Psoas muscle (tissue), 8 donors: ENCODE results near the gene ATL3. TPM values are rescaled to one million over a fixed set of nuclear protein-coding genes. Genes with fewer than 3 reads are reported as not detected.
A peak's percentile ranks its signal among the peaks of the same experiment; 100 is the strongest.

Experiments
- ATAC-seq, 4 donors: fragments of 200-7000 bp; cut with Tn5 transposase; one replicate each; pipeline ENCODE4 v1.9.1; 2020; ENCODE audit warnings: moderate library complexity in 3 of 4, mild to moderate bottlenecking in 2 of 4
- DNase-seq, 2 donors: peaks; one replicate each; pipeline ENCODE4 v3.0.0-alpha.2; 2020
- H3K27ac ChIP-seq: fragments of 200-600 bp; one replicate; pipeline ENCODE4 v1.8.0; 2022
- H3K27me3 ChIP-seq, 3 donors: fragments of 200-600 bp in 1 of 3; one replicate each; pipeline versions ENCODE4 v1.6.1 to v1.8.0; 2013 to 2022; ENCODE audit warnings: low read length in 2 of 3, mild to moderate bottlenecking in 2 of 3, moderate library complexity in 1 of 3; ENCODE audit not compliant: insufficient read depth in 3 of 3
- H3K36me3 ChIP-seq, 2 donors: fragments of 200-600 bp in 1 of 2; one replicate each; pipeline versions ENCODE4 v1.6.1 to v1.8.0; 2013 to 2022; ENCODE audit warnings: low read depth in 1 of 2, mild to moderate bottlenecking in 1 of 2, moderate library complexity in 1 of 2; ENCODE audit not compliant: insufficient read depth in 1 of 2
- H3K4me1 ChIP-seq: fragments of 200-600 bp; one replicate; pipeline ENCODE4 v1.8.0; 2022
- H3K4me3 ChIP-seq: fragments of 200-600 bp; one replicate; pipeline ENCODE4 v1.8.0; 2022; ENCODE audit warnings: mild to moderate bottlenecking
- H3K9me3 ChIP-seq: fragments of 200-600 bp; one replicate; pipeline ENCODE4 v1.8.0; 2022
- CTCF ChIP-seq: fragments of 200-600 bp; IDR thresholded peaks from one replicate; pipeline ENCODE4 v1.8.0; 2022; ENCODE audit warnings: antibody characterized with exemption
- WGBS, 3 donors: extraction: QIAGEN DNeasy Blood & Tissue Kit; methylation state at CpG; one replicate each; pipeline versions ENCODE4 v1.1.6 to v1.1.7; 2013; 5-methylcytosine and 5-hydroxymethylcytosine counted together
- intact Hi-C, 2 donors: fragments of 100-400 bp; cut with DNase I; formaldehyde crosslinking; loops; one replicate each; pipeline versions ENCODE4 v1.11.0 to v1.14.2; 2022
- long read RNA-seq, 2 donors: library from polyadenylated mRNA; unstranded; transcript quantifications; one replicate each; pipeline ENCODE4 v2.0.0, GENCODE V29; 2021
- polyA plus RNA-seq, 3 donors: library from polyadenylated mRNA; stranded (reverse); fragments of 200-250 nt; gene quantifications; one replicate each; pipeline ENCODE4 v1.2.3, GENCODE V29; 2013
- total RNA-seq, 4 donors: library from RNA; stranded (reverse); fragmentation: NEBNext Ultra II Directional in 2 of 4; extraction: Animal tissue kit (Norgen Biotek cat#: 25700) in 2 of 4; gene quantifications; one replicate each; pipeline versions ENCODE4 v1.2.1 to v1.2.4, GENCODE V29; 2021 to 2023
- donor health status: healthy with polysubstance abuse.
- donor health status: DM: no; HTN: no; CAD: no; lungs with moderate emphysema.
- donor health status: Bipolar disorder and iron deficiency.
- donor health status: healthy.
- donor health status: DM: yes; HTN: yes; CAD: no.
- donor health status: DM: no; HTN: no; CAD: no.
- donor health status: DM: no; HTN: no; CAD: no.
- donor health status: DM: yes; HTN: yes; CAD: no.

The ATL3 gene
- total RNA-seq = 10 to 100 TPM in 3 of 4 donors, 1 to 10 TPM in 1; 9.4 to 12.2 (median 10.7) TPM
- polyA plus RNA-seq = 1 to 10 TPM; 3.2 to 6.4 (median 3.3) TPM
- long read RNA-seq, donor 1, full-length matches to known transcripts = 3 of 7 reads
- long read RNA-seq, donor 1, partial matches to known transcripts = 1 of 7 reads
- long read RNA-seq, donor 1, other reads (novel, unspliced or antisense) = 3 of 7 reads
- long read RNA-seq, donor 2, full-length matches to known transcripts = 3 of 13 reads
- long read RNA-seq, donor 2, partial matches to known transcripts = 1 of 13 reads
- long read RNA-seq, donor 2, other reads (novel, unspliced or antisense) = 9 of 13 reads

- intact Hi-C loops = loop anchor here in 1 of 2 donors (5.0 kb wide), 1 partner anchor 59 kb away; the partner anchor contains the start of gene PLAAT3
- H3K4me1 ChIP-seq = peaks cover 44% of the 10 kb centered on the region
Measured at GRCh38 chr11:63671322-63672155, at the start of gene ATL3. ATL3 (minus strand) TSS chr11:63671376; CDS start chr11:63671335, 41 bp downstream.

GRCh38 chr11:63720611-63721010, 49.4 kb upstream of the ATL3 start:
- intact Hi-C loops = no loop called here
- no peaks in the 10 kb centered on the region for H3K27me3 ChIP-seq
- 94 to 97% (median 94%) methylated on average over 3 of the region's 3 CpGs for WGBS, 3 donors
- H3K9me3 ChIP-seq = no peaks in the 10 kb centered on the region
- no peak overlapping the region for H3K4me3 ChIP-seq
- no peaks in the 10 kb centered on the region for H3K4me1 ChIP-seq
- TF ChIP-seq CTCF = no peak
- ATAC-seq = no peak
- no peak overlapping the region for H3K27ac ChIP-seq
- H3K36me3 ChIP-seq = peaks cover 0 to 20% of the 10 kb centered on the region in 2 donors
- no peak for DNase-seq

More at GRCh38 chr11:63671322-63672155, at the start of gene ATL3:
- Histone ChIP-seq H3K4me3 (peak within 1 kb of the TSS; percentile 92), H3K36me3 (no peaks in the 10 kb centered on the region), H3K27ac (peak within 1 kb of the TSS; percentile 98), H3K27me3 (no peaks in the 10 kb centered on the region), H3K9me3 (no peaks in the 10 kb centered on the region)
- ATAC-seq (peak; percentile 92 to 94 (median 92)), DNase-seq (peak; percentile 98 to 99)
- WGBS, 3 donors = 10 to 14% (median 12%) methylated on average over 57 to 69 of the region's 69 CpGs
- TF ChIP-seq CTCF = no peak

- no peaks in the 10 kb centered on the region for H3K4me1 ChIP-seq
- DNase-seq (no peak), ATAC-seq (no peak)
- intact Hi-C loops = no loop called here
- no peak overlapping the region for H3K27ac ChIP-seq
- WGBS, 3 donors = 71 to 92% (median 83%) methylated on average over 2 of the region's 2 CpGs
- peaks cover 0 to 26% of the 10 kb centered on the region in 2 donors for H3K36me3 ChIP-seq
- no peaks in the 10 kb centered on the region for H3K9me3 ChIP-seq
- H3K27me3 ChIP-seq = no peaks in the 10 kb centered on the region
- TF ChIP-seq CTCF = no peak
- no peak overlapping the region for H3K4me3 ChIP-seq
Measured at GRCh38 chr11:63719987-63720386, 48.8 kb upstream of the ATL3 start.

GRCh38 chr11:63719001-63719400, 47.8 kb upstream of the ATL3 start:
- DNase-seq (no peak), ATAC-seq (no peak)
- no peaks in the 10 kb centered on the region for H3K9me3 ChIP-seq
- intact Hi-C loops = no loop called here
- 82 to 90% (median 88%) methylated on average over 1 of the region's 1 CpG for WGBS, 3 donors
- no peak overlapping the region for H3K4me3 ChIP-seq
- H3K27ac ChIP-seq = no peak overlapping the region
- H3K4me1 ChIP-seq = no peaks in the 10 kb centered on the region
- peaks cover 0 to 35% of the 10 kb centered on the region in 2 donors for H3K36me3 ChIP-seq
- no peaks in the 10 kb centered on the region for H3K27me3 ChIP-seq
- TF ChIP-seq CTCF = no peak
